T-cell (primary cell): ENCODE results near the gene NLRP12. TPM values are rescaled to one million over a fixed set of nuclear protein-coding genes. Genes with fewer than 3 reads are reported as not detected.

ENCODE experiments used
- ATAC-seq, 4 experiments: fragments of 200-7000 bp in 3 of 4; fragments of 150-1000 bp in 1 of 4; cut with Tn5 transposase; replicated peaks in 1 of 4; 1 replicate in 3 of 4; 2 replicates in 1 of 4; pipeline ENCODE4 v1.10.0; 2021; ENCODE audit warnings: moderate library complexity in 3 of 4, mild to moderate bottlenecking in 2 of 4, moderate number of reproducible peaks in 1 of 4
- CTCF ChIA-PET, 2 donors: fragments of 300-600 bp; sonication (Branson Sonifier 250); formaldehyde crosslinking; loops; one replicate each; lab custom pipeline; 2022; ENCODE audit warnings: antibody characterized with exemption in 2 of 2; lab: Charles Lee
- POLR2A ChIA-PET, 2 donors: fragments of 300-600 bp; sonication (Branson Sonifier 250); formaldehyde crosslinking; loops; one replicate each; lab custom pipeline; 2022; ENCODE audit warnings: antibody characterized with exemption in 2 of 2; lab: Charles Lee
- DNase-seq, 35 experiments: peaks; one replicate each; pipeline versions ENCODE4 v3.0.0 to v3.0.0-alpha.2; 2013 to 2023
- H3K27ac ChIP-seq: one replicate; pipeline ENCODE4 v1.5.1; 2013; ENCODE audit warnings: low read length
- H3K27me3 ChIP-seq, 2 experiments: replicated peaks in 1 of 2; 1 replicate in 1 of 2; 2 replicates in 1 of 2; pipeline versions ENCODE4 v1.6.1 to v1.7.0; 2013; ENCODE audit warnings: low read length in 1 of 2, mixed read lengths in 1 of 2; ENCODE audit not compliant: control insufficient read depth in 2 of 2, insufficient read depth in 2 of 2; ENCODE audit errors: extremely low read depth in 1 of 2
- H3K36me3 ChIP-seq, 2 donors: 1 replicate in 1 of 2; 2 replicates in 1 of 2; pipeline versions ENCODE4 v1.6.1 to v1.7.0; 2013; ENCODE audit warnings: low read length in 1 of 2; ENCODE audit not compliant: control insufficient read depth in 2 of 2, insufficient read depth in 1 of 2; ENCODE audit errors: extremely low read depth in 1 of 2
- H3K4me1 ChIP-seq, 2 experiments: 1 replicate in 1 of 2; 2 replicates in 1 of 2; pipeline versions ENCODE4 v1.6.1 to v1.7.0; 2013; ENCODE audit warnings: low read length in 2 of 2, mixed read lengths in 1 of 2; ENCODE audit not compliant: insufficient read depth in 2 of 2, control insufficient read depth in 1 of 2; ENCODE audit errors: extremely low read depth in 1 of 2
- H3K4me3 ChIP-seq, 2 donors: 1 replicate in 1 of 2; 2 replicates in 1 of 2; pipeline versions ENCODE4 v1.5.1 to v1.7.0; 2013; ENCODE audit warnings: mild to moderate bottlenecking in 2 of 2, low read length in 1 of 2, moderate library complexity in 1 of 2; ENCODE audit not compliant: control insufficient read depth in 1 of 2; ENCODE audit errors: extremely low read depth in 1 of 2
- H3K9me3 ChIP-seq: 2 replicates; pipeline ENCODE4 v1.7.0; 2013
- H3K27ac Mint-ChIP-seq, 2 donors: one replicate each; pipeline ENCODE4 v1.8.0; 2020 to 2021; ENCODE audit warnings: mild to moderate bottlenecking in 2 of 2, mixed read lengths in 2 of 2
- H3K27me3 Mint-ChIP-seq, 2 donors: one replicate each; pipeline ENCODE4 v1.8.0; 2021 to 2022; ENCODE audit warnings: mixed read lengths in 2 of 2
- H3K36me3 Mint-ChIP-seq: one replicate; pipeline ENCODE4 v1.8.0; 2021; ENCODE audit warnings: mixed read lengths
- H3K4me1 Mint-ChIP-seq, 3 donors: one replicate each; pipeline ENCODE4 v1.8.0; 2020 to 2022; ENCODE audit warnings: mixed read lengths in 3 of 3, mild to moderate bottlenecking in 1 of 3
- H3K4me3 Mint-ChIP-seq, 3 donors: one replicate each; pipeline ENCODE4 v1.8.0; 2020 to 2022; ENCODE audit warnings: mild to moderate bottlenecking in 3 of 3, mixed read lengths in 3 of 3, moderate library complexity in 3 of 3
- H3K9me3 Mint-ChIP-seq, 3 donors: one replicate each; pipeline ENCODE4 v1.8.0; 2020 to 2022; ENCODE audit warnings: mixed read lengths in 3 of 3
- WGBS: methylation state at CpG from one replicate; pipeline ENCODE4 v1.1.5; 2013; ENCODE audit warnings: missing lambda C conversion rate; ENCODE audit not compliant: insufficient coverage; 5-methylcytosine and 5-hydroxymethylcytosine counted together
- total RNA-seq, 35 experiments: library from RNA in 6 of 35; stranded (reverse) in 6 of 35; fragments of 120-200 nt in 1 of 35; gene quantifications; one replicate each; pipeline versions ENCODE4 v1.2.1 to v1.2.4 and lab custom pipeline; 2013 to 2026

The NLRP12 gene
- total RNA-seq, 5 donors from 2014 or later (not counting 1 experiment from before 2014, with no cell fraction given) = not detected

DNA sequence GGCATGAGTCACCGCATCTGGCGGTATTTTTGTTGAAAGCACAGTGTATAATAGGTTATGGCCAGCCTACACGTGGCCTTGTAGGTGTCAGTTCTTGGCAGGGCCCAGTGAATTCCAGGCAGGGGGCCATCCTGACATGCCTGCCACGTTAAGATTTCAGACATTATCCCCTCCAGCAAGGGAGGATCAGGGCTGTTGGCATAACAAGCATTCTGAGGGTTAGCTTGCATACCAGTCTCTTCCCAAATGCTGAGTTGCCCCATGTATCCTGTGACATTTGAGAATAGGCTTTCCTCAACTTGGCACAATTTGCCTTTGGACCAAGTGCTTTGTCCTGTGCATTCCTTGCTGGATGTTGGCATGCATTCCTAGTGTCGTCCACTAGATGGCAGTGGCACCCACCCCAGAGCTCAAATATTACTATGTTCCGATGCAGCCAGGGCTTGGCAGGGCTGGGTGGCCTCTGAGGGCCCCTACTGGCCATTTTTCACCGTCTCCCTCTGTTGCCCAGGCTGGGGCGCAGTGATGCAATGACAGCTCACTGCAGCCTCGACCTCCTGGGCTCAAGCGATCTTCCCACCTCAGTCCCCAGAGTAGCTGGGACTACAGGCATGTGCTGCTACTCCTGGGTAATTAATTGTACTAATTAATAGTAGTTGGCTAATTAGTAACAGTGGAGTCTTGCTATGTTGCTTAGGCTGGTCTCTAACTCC lies 31.2 kb downstream of the NLRP12 start:
- POLR2A ChIA-PET = no interaction called here
- peak; percentile 95 to 100 (median 98) for ATAC-seq
- H3K9me3 ChIP-seq = no peaks in the 10 kb centered on the region
- H3K36me3 ChIP-seq = no peaks in the 10 kb centered on the region
- H3K36me3 Mint-ChIP-seq = no peaks in the 10 kb centered on the region
- no peak overlapping the region for H3K4me3 ChIP-seq
- no peak overlapping the region for H3K27ac ChIP-seq
- peak; percentile 46 to 83 (median 65) for DNase-seq
- no peaks in the 10 kb centered on the region for H3K4me1 ChIP-seq
- H3K27ac Mint-ChIP-seq = no peak overlapping the region
- H3K27me3 Mint-ChIP-seq = peaks cover 3% of the 10 kb centered on the region in 2 donors
- H3K4me1 Mint-ChIP-seq = peaks cover 0 to 2% (median 0%) of the 10 kb centered on the region in 3 donors
- CTCF ChIA-PET = interaction anchor here (0.5 to 1.1 kb wide), 8 partner anchors 17 to 866 kb away, joined by 3 to 5 read pairs (median 3); partner anchors contain the start of gene MBOAT7 (in 1 of the 2)
- WGBS = 30% methylated on average over 8 of the region's 10 CpGs
- H3K4me3 Mint-ChIP-seq = no peak overlapping the region
- H3K9me3 Mint-ChIP-seq = no peaks in the 10 kb centered on the region
- peaks cover 0 to 11% of the 10 kb centered on the region in 2 experiments for H3K27me3 ChIP-seq

DNA sequence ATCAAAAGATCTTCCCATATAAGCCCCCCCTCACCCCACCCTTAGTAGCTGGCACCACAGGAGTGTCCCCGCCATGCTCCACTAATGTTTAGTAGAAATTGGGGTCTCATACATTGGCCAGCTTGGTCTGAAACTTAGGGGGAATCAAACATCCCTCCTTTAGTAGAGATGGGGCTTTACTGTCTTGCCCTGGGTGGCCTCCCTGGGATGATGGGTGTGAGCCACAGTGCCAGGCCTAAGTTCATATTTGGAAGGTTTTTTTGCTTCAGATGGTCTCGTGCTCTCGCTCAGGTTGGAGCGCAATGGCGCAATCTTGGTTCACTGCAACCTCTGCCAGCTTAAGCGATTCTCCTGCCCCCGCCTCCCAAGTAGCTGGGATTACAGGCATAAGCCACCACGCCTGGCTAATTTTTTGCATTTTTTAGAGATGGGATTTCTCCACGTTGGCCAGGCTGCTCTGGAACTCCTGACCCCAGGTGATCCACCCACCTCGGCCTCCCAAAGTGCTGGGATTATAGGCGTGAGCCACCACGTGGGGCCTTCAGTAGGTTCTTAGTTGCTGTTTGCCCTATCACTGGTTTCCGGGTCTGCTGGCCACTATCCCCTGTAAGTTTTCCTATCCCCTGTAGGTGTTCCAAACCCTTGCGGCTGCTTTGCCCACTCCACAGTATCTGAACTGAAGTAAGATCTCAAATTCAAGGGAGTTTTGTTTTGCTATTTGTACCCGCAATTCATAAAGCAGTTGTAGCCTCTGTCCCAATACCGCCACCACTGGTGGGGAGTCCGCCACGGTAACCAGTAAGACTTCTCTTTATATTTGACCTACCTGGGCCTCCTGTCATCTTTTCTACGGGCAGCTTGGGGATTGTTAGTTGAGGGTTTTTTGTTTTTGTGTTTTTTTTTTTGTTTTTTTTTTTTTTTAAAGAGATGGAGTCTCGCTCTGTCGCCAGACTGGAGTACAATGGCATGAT lies 34.1 kb downstream of the NLRP12 start:
- Histone ChIP-seq H3K9me3 (no peaks in the 10 kb centered on the region), H3K4me3 (no peak overlapping the region), H3K27me3 (peaks cover 0 to 25% of the 10 kb centered on the region in 2 experiments), H3K4me1 (no peaks in the 10 kb centered on the region), H3K36me3 (no peaks in the 10 kb centered on the region), H3K27ac (no peak overlapping the region)
- ChIA-PET CTCF (no interaction called here), POLR2A (no interaction called here)
- no peak overlapping the region for H3K27ac Mint-ChIP-seq
- peaks cover 0 to 3% (median 2%) of the 10 kb centered on the region in 3 donors for H3K4me1 Mint-ChIP-seq
- H3K4me3 Mint-ChIP-seq = no peak overlapping the region
- no peak for ATAC-seq
- H3K36me3 Mint-ChIP-seq = no peaks in the 10 kb centered on the region
- WGBS = 90% methylated on average over 8 of the region's 21 CpGs
- no peak for DNase-seq
- H3K27me3 Mint-ChIP-seq = peaks cover 8 to 17% of the 10 kb centered on the region in 2 donors
- no peaks in the 10 kb centered on the region for H3K9me3 Mint-ChIP-seq

GRCh38 chr19:53787266-53787665 lies 36.8 kb downstream of the NLRP12 start:
- DNase-seq = no peak
- Histone ChIP-seq H3K4me1 (no peaks in the 10 kb centered on the region), H3K4me3 (no peak overlapping the region), H3K9me3 (no peaks in the 10 kb centered on the region), H3K27ac (no peak overlapping the region), H3K27me3 (peaks cover 0 to 21% of the 10 kb centered on the region in 2 experiments), H3K36me3 (no peaks in the 10 kb centered on the region)
- no peak for ATAC-seq
- CTCF ChIA-PET = no interaction called here
- Mint-ChIP-seq H3K4me3 (no peak overlapping the region), H3K9me3 (no peaks in the 10 kb centered on the region), H3K36me3 (no peaks in the 10 kb centered on the region), H3K27me3 (peaks cover 8 to 17% of the 10 kb centered on the region in 2 donors), H3K27ac (no peak overlapping the region), H3K4me1 (peaks cover 0 to 3% (median 0%) of the 10 kb centered on the region in 3 donors)
- 98% methylated on average over 8 of the region's 15 CpGs for WGBS
- POLR2A ChIA-PET = no interaction called here

GRCh38 chr19:53786744-53787143 lies 37.4 kb downstream of the NLRP12 start:
- no peak for ATAC-seq
- Mint-ChIP-seq H3K36me3 (no peaks in the 10 kb centered on the region), H3K27ac (no peak overlapping the region), H3K27me3 (peaks cover 8 to 17% of the 10 kb centered on the region in 2 donors), H3K4me1 (peaks cover 0 to 3% (median 0%) of the 10 kb centered on the region in 3 donors), H3K4me3 (no peak overlapping the region), H3K9me3 (no peaks in the 10 kb centered on the region)
- no peak for DNase-seq
- no peak overlapping the region for H3K4me3 ChIP-seq
- no peaks in the 10 kb centered on the region for H3K9me3 ChIP-seq
- 83% methylated on average over 1 of the region's 7 CpGs for WGBS
- H3K27ac ChIP-seq = no peak overlapping the region
- POLR2A ChIA-PET = no interaction called here
- H3K27me3 ChIP-seq = peaks cover 0 to 21% of the 10 kb centered on the region in 2 experiments
- H3K36me3 ChIP-seq = no peaks in the 10 kb centered on the region
- no peaks in the 10 kb centered on the region for H3K4me1 ChIP-seq
- CTCF ChIA-PET = no interaction called here

DNA sequence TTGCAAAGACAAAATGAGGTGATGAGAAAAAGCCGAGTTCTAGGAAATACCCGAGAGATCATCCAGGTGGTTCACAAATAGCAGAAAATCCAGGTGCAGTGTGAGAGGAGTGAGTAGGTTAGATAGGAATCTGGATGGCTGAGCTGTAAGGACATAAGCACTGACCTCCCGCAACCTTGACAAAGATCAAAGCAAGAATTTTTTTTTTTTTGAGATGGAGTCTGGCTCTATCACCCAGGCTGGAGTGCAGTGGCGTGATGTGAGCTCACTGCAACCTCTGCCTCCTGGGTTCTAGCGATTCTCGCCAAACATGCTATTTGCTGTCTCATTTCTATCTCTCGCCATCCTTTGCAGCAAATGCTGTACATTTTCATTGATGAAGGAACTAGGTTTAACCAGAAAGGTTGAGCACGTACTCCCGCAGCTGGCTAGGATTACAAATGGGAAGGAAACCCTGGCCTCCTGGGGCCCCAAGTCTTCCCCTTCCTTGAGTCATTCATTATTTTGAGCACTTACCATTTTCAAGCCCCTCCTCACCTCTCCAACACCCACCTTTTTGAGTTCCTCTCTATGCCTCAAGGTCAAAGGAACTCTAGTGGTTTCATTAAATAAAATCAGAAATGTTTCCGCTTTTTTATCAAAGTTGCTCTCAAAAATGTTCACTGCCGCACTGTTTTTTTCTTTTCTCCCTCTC lies 38.8 kb downstream of the NLRP12 start:
- DNase-seq = no peak
- H3K27me3 ChIP-seq = peaks cover 0 to 21% of the 10 kb centered on the region in 2 experiments
- Mint-ChIP-seq H3K4me1 (peaks cover 0 to 3% (median 0%) of the 10 kb centered on the region in 3 donors), H3K36me3 (no peaks in the 10 kb centered on the region), H3K4me3 (no peak overlapping the region), H3K27ac (no peak overlapping the region), H3K27me3 (peaks cover 8 to 17% of the 10 kb centered on the region in 2 donors), H3K9me3 (no peaks in the 10 kb centered on the region)
- H3K27ac ChIP-seq = no peak overlapping the region
- H3K4me3 ChIP-seq = no peak overlapping the region
- 67% methylated on average over 3 of the region's 11 CpGs for WGBS
- no peaks in the 10 kb centered on the region for H3K4me1 ChIP-seq
- no peak for ATAC-seq
- H3K36me3 ChIP-seq = no peaks in the 10 kb centered on the region
- no peaks in the 10 kb centered on the region for H3K9me3 ChIP-seq
- CTCF ChIA-PET = no interaction called here
- POLR2A ChIA-PET = no interaction called here

DNA sequence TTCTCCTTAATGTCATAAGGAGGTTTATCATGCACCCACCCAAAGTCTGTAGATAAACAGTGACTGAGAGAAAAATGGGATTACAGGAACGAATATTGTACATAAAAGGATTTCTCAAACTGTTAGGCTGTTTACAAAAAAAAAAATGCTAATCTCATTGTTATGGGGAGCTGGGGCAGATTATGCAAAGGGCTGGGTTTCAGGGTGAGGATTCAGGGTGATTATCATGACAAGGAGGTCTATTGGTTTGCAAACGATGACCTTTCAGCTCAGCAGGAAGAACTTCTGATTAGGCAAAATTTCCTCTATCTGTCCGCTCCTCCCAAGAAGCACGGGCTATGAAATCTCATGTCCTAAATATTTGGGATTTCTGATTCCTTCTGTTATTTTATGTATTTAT lies 41.4 kb downstream of the NLRP12 start:
- H3K27me3 ChIP-seq = peaks cover 0 to 13% of the 10 kb centered on the region in 2 experiments
- no peaks in the 10 kb centered on the region for H3K9me3 ChIP-seq
- Mint-ChIP-seq H3K4me3 (no peak overlapping the region), H3K4me1 (peaks cover 0 to 3% (median 0%) of the 10 kb centered on the region in 3 donors), H3K27ac (no peak overlapping the region), H3K36me3 (no peaks in the 10 kb centered on the region), H3K9me3 (no peaks in the 10 kb centered on the region), H3K27me3 (peaks cover 5 to 13% of the 10 kb centered on the region in 2 donors)
- ChIA-PET POLR2A (no interaction called here), CTCF (no interaction called here)
- H3K4me1 ChIP-seq = no peaks in the 10 kb centered on the region
- no peak overlapping the region for H3K27ac ChIP-seq
- H3K36me3 ChIP-seq = no peaks in the 10 kb centered on the region
- no peak overlapping the region for H3K4me3 ChIP-seq
- DNase-seq (no peak), ATAC-seq (no peak)
- WGBS = no CpG with 5 or more reads among the region's 4 CpGs
